ENCODE data around the gene RRM2. TPM values are rescaled to one million over a fixed set of nuclear protein-coding genes. Genes with fewer than 3 reads are reported as not detected.
A peak's percentile ranks its signal among the peaks of the same experiment; 100 is the strongest.

RRM2 gene
- polyA plus RNA-seq, 2 of the 4 experiments (the other 2 are of a cell fraction), result 84.4 to 111 TPM

- TF ChIP-seq CEBPB (IDR thresholded peaks at IDR 0.05), result no peak
- no peak for TF ChIP-seq RAD21 (conservative IDR thresholded peaks at IDR 0.05 in 1 of 2, IDR thresholded peaks at IDR 0.05 in 1 of 2)
- no peak for TF ChIP-seq MAX (IDR thresholded peaks at IDR 0.05)
- TF ChIP-seq CHD4 (IDR thresholded peaks at IDR 0.05; ENCODE audit: borderline replicate concordance), result no peak
Observed at GRCh38 chr2:10140841-10141610, 18.5 kb downstream of the RRM2 start (continued).

GRCh38 chr2:10141736-10142639, 19.4 kb downstream of the RRM2 start:
- TF ChIP-seq CTCF (IDR thresholded peaks at IDR 0.05) (peak; percentile 68), SMC3 (IDR thresholded peaks at IDR 0.05) (peak; percentile 86), RAD21 (conservative IDR thresholded peaks at IDR 0.05 in 1 of 2, IDR thresholded peaks at IDR 0.05 in 1 of 2) (peak; percentile 79 to 80), CBX8 (IDR thresholded peaks at IDR 0.05) (no peak)
- Histone ChIP-seq H3K4me2 (no peak overlapping the region), H3K9me3 (no peaks in the 10 kb centered on the region), H3K27ac (no peak overlapping the region), H3K4me3 (no peak overlapping the region), H3K4me1 (peaks cover 7% of the 10 kb centered on the region)
- 73% methylated on average over 29 of the region's 32 CpGs for WGBS (ENCODE audit: missing lambda C conversion rate)
- peak in 1 of 2 experiments; percentile 58 for DNase-seq (ENCODE audit: low read depth in 1 of 2, low spot score in 1 of 2)
- peak; percentile 76 to 86 for ATAC-seq
- ChIA-PET CTCF (interaction anchor here (0.7 to 15.8 kb wide), 55 partner anchors 10 to 515 kb away, joined by 3 to 210 read pairs (median 5); partner anchors contain the start of genes CYS1, HPCAL1, ODC1 and RRM2), POLR2A (interaction anchor here (0.5 kb wide), 1 partner anchor 18 kb away, joined by 3 read pairs; no protein-coding TSS in a partner anchor)
- FAIRE-seq, result no peak

- TF ChIP-seq FOSL2 (IDR thresholded peaks at IDR 0.05) (no peak), FOSL2 (CRISPR knock-in tag; IDR thresholded peaks at IDR 0.05) (no peak), CBX8 (IDR thresholded peaks at IDR 0.05) (no peak), REST (IDR thresholded peaks at IDR 0.05) (no peak), CEBPB (IDR thresholded peaks at IDR 0.05) (no peak), POLR2A (IDR thresholded peaks at IDR 0.05; ENCODE audit: low read length) (no peak), FOXS1 (CRISPR knock-in tag; IDR thresholded peaks at IDR 0.05) (no peak), JUN (IDR thresholded peaks at IDR 0.05) (no peak)
- H3K4me3 ChIP-seq, result no peak overlapping the region
- no peak overlapping the region for H3K27ac ChIP-seq
- CTCF ChIA-PET, result interaction anchor here (0.6 to 15.8 kb wide), 49 partner anchors 10 to 514 kb away, joined by 3 to 210 read pairs (median 5); partner anchors contain the start of genes CYS1, HPCAL1, ODC1 and RRM2
- H3K9me3 ChIP-seq, result no peaks in the 10 kb centered on the region
- FAIRE-seq (no peak), ATAC-seq (no peak; a peak in 1 of 6 replicates), DNase-seq (ENCODE audit: low read depth in 1 of 2, low spot score in 1 of 2) (no peak)
- H3K4me1 ChIP-seq, result peaks cover 1% of the 10 kb centered on the region; the same call in 1 of the 3 replicates
- POLR2A ChIA-PET, result no interaction called here
- no peak overlapping the region for H3K4me2 ChIP-seq
- WGBS (ENCODE audit: missing lambda C conversion rate), result 95% methylated on average over 10 of the region's 11 CpGs
Observed at GRCh38 chr2:10142640-10142965, 20.1 kb downstream of the RRM2 start.

Measured in A549 (cell line).